ENCODE measurements around the gene SNX13. TPM values are rescaled to one million over a fixed set of nuclear protein-coding genes. Genes with fewer than 3 reads are reported as not detected.

SNX13 gene
- total RNA-seq, 2 donors from 2014 or later, result 36.1 to 46.9 TPM

- DNase-seq (ENCODE audit: low spot score), result no peak
- TF ChIP-seq CTCF (IDR thresholded peaks at IDR 0.05), result no peak
- no peak overlapping the region for H3K27ac ChIP-seq
- no peaks in the 10 kb centered on the region for H3K9me3 ChIP-seq
- no peak overlapping the region for H3K4me3 ChIP-seq
- no peaks in the 10 kb centered on the region for H3K4me1 ChIP-seq
- H3K36me3 ChIP-seq, result no peaks in the 10 kb centered on the region
- H3K27me3 ChIP-seq, result no peaks in the 10 kb centered on the region
Observed at GRCh38 chr7:17741426-17741825, 198.9 kb downstream of the SNX13 start.

Other genes starting within 250 kb of the SNX13 start
- gene PRPS1L1, start 87.4 kb upstream of the SNX13 start, total RNA-seq, result not detected

Measured in right atrium auricular region (tissue), 2 donors.